ENCODE measurements around the gene ZCCHC3. TPM values are rescaled to one million over a fixed set of nuclear protein-coding genes. Genes with fewer than 3 reads are reported as not detected.

ZCCHC3 gene
- total RNA-seq, 3 donors from 2014 or later: 22.5 to 26.0 (median 25.5) TPM

DNA sequence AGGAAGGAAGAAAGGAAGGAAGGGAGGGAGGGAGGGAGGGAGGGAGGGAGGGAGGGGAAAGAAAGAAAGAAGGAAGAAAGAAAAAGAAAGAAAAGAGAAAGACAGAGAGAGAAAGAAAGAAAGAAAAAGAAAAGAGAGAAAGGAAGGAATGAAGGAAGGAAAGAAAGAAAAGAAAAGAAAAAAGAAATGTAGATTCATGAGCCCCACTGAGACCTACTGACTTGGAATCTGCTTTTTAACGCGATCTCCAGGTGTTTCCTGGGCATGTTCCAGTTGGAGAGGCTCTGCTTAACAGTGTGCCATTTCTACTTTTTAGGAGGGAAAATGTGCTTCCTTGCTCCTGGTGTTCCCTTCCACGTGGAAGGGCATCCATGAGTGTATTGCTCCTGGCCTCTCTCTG lies 23.5 kb upstream of the ZCCHC3 start:
- H3K36me3 Mint-ChIP-seq (ENCODE audit: insufficient read depth): no peaks in the 10 kb centered on the region
- ATAC-seq: no peak
- no peak for DNase-seq
- no peak overlapping the region for H3K4me3 Mint-ChIP-seq
- H3K9me3 Mint-ChIP-seq: no peaks in the 10 kb centered on the region
- H3K4me1 Mint-ChIP-seq (ENCODE audit: low read depth): no peaks in the 10 kb centered on the region
- no peaks in the 10 kb centered on the region for H3K27me3 Mint-ChIP-seq (ENCODE audit: low read depth)

DNA sequence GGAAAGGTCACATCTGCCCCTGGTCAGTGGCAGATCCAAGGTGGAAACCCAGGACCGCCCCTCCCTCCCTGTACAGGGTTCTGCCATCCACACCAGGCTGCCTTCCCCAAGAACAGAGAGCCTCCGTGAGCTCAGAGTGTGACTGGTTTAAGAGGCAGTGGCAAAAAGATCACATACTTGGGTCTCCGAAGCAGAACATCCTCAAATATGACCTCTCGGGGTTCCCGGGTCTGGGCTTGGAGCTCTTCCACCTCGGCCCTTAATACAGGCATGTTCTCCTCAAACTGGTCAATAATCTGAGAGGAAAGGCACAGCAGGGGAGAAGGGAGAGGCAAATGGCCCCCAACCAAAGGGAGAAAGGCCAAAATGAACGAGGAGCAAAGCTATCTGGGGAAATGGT lies 21.6 kb upstream of the ZCCHC3 start:
- DNase-seq (no peak), ATAC-seq (no peak)
- Mint-ChIP-seq H3K27me3 (ENCODE audit: low read depth) (no peaks in the 10 kb centered on the region), H3K4me1 (ENCODE audit: low read depth) (no peaks in the 10 kb centered on the region), H3K4me3 (no peak overlapping the region), H3K36me3 (ENCODE audit: insufficient read depth) (no peaks in the 10 kb centered on the region), H3K9me3 (no peaks in the 10 kb centered on the region)

GRCh38 chr20:276620-277495 lies 20.5 kb upstream of the ZCCHC3 start:
- Mint-ChIP-seq H3K27me3 (ENCODE audit: low read depth) (no peaks in the 10 kb centered on the region), H3K4me3 (no peak overlapping the region), H3K4me1 (ENCODE audit: low read depth) (no peaks in the 10 kb centered on the region), H3K9me3 (no peaks in the 10 kb centered on the region), H3K36me3 (ENCODE audit: insufficient read depth) (no peaks in the 10 kb centered on the region)
- DNase-seq (no peak), ATAC-seq (no peak)

DNA sequence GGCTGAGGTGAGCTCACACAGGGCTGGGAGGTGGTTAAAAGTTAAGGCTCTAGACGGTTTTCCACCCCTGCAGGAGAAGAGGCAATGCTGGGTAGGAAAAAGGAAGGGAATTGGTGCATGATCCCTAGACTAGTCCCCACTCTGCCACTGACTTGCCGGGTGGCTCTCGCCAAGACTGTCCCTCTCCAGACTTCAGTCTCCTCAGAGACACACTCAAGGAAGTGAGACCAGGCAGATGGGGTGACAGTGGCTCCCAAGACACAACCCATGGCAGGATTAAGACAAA lies 19.9 kb upstream of the ZCCHC3 start:
- DNase-seq: no peak
- no peaks in the 10 kb centered on the region for H3K4me1 Mint-ChIP-seq (ENCODE audit: low read depth)
- H3K4me3 Mint-ChIP-seq: no peak overlapping the region
- no peaks in the 10 kb centered on the region for H3K9me3 Mint-ChIP-seq
- ATAC-seq: no peak
- H3K36me3 Mint-ChIP-seq (ENCODE audit: insufficient read depth): no peaks in the 10 kb centered on the region
- H3K27me3 Mint-ChIP-seq (ENCODE audit: low read depth): no peaks in the 10 kb centered on the region

- Mint-ChIP-seq H3K36me3 (ENCODE audit: insufficient read depth) (no peaks in the 10 kb centered on the region), H3K27me3 (ENCODE audit: low read depth) (no peaks in the 10 kb centered on the region), H3K4me1 (ENCODE audit: low read depth) (no peaks in the 10 kb centered on the region), H3K9me3 (no peaks in the 10 kb centered on the region), H3K4me3 (no peak overlapping the region)
- ATAC-seq (no peak), DNase-seq (no peak)
Measured at GRCh38 chr20:278181-278580, 19.2 kb upstream of the ZCCHC3 start.

GRCh38 chr20:278607-279571 lies 18.5 kb upstream of the ZCCHC3 start:
- Mint-ChIP-seq H3K27me3 (ENCODE audit: low read depth) (no peaks in the 10 kb centered on the region), H3K4me3 (no peak overlapping the region), H3K4me1 (ENCODE audit: low read depth) (no peaks in the 10 kb centered on the region), H3K36me3 (ENCODE audit: insufficient read depth) (no peaks in the 10 kb centered on the region), H3K9me3 (no peaks in the 10 kb centered on the region)
- DNase-seq (no peak), ATAC-seq (peak in 1 of 2 donors; percentile 28)

- no peak for ATAC-seq
- Mint-ChIP-seq H3K4me3 (no peak overlapping the region), H3K4me1 (ENCODE audit: low read depth) (no peaks in the 10 kb centered on the region), H3K9me3 (no peaks in the 10 kb centered on the region), H3K27me3 (ENCODE audit: low read depth) (no peaks in the 10 kb centered on the region), H3K36me3 (ENCODE audit: insufficient read depth) (no peaks in the 10 kb centered on the region)
- DNase-seq: no peak
Measured at GRCh38 chr20:284172-284571, 13.2 kb upstream of the ZCCHC3 start.

DNA sequence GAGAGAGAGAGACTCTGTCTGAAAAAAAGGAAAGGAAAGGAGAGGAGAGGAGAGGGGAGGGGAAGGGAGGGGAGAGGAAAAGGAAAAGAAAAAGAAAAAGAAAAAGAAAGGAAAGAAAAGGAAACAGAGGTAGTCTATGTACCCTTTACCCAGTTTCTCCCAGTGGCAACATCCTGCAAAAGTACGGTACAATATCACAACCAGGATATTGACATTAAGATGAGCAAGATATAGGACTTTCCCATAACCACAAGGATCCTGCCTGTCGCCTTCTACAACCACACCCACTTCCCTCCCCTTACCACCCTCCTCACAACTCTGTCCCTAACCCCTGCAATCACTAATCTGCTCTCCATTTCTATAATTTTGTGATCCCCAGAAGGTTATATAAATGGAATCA lies 10.9 kb upstream of the ZCCHC3 start:
- Mint-ChIP-seq H3K27me3 (ENCODE audit: low read depth) (no peaks in the 10 kb centered on the region), H3K4me3 (no peak overlapping the region), H3K9me3 (no peaks in the 10 kb centered on the region), H3K36me3 (ENCODE audit: insufficient read depth) (no peaks in the 10 kb centered on the region), H3K4me1 (ENCODE audit: low read depth) (peaks cover 5% of the 10 kb centered on the region)
- no peak for DNase-seq
- no peak for ATAC-seq

DNA sequence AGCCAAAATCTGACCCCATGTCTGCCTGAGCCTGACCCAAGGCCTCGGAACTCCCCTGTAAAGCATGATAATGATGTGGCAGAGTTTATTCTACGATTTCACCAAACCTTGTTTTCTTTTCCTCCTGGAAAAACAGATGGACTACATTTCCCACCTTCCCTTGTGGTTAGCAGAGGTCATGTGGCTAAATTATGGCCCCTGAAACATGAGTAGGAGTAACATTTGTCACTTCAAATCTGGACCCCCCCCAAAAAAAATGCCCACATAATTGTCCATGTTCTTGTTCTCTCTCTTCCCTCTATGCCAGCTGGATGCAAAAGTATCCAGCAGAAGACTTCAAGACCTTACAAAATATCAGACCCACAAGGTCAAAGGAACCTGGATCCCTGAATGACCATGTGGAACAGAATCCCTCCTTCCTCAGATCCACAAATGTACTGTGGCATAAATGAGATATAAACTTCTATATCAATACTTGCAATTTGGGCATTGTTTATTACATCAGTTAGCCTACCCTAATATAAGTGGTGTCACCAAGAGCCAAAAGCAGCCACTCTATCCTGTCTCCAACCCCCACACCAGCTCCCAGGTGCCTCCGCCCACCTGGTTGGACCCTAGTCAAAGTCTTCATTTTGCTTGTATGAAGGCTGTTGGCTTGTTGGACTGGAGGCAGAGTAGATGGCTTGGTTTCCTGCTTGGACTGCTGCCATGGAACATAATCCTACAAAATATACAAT lies 8.2 kb upstream of the ZCCHC3 start:
- Mint-ChIP-seq H3K4me1 (ENCODE audit: low read depth) (peaks cover 5% of the 10 kb centered on the region), H3K9me3 (no peaks in the 10 kb centered on the region), H3K4me3 (no peak overlapping the region), H3K27me3 (ENCODE audit: low read depth) (no peaks in the 10 kb centered on the region), H3K36me3 (ENCODE audit: insufficient read depth) (no peaks in the 10 kb centered on the region)
- DNase-seq (no peak), ATAC-seq (no peak)

DNA sequence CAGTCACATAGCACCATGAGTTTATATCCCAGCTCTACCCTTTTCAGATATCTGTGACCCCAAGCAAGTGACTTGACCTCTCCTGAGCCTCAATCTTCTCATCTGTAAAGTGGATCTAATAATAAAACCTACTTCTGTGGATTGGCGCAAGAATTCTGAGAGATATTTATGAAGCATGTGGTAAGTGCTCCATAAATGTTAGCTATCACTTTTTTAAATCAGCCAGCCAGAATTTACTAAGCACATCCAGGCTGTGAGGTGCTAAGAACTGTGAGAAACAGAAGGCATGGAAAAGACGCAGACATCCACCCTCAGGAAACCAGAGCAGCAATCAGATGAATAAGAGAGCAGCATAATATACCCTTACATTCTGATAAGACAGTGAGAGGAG lies 7.7 kb upstream of the ZCCHC3 start:
- Mint-ChIP-seq H3K9me3 (no peaks in the 10 kb centered on the region), H3K4me1 (ENCODE audit: low read depth) (peaks cover 5% of the 10 kb centered on the region), H3K4me3 (no peak overlapping the region), H3K36me3 (ENCODE audit: insufficient read depth) (no peaks in the 10 kb centered on the region), H3K27me3 (ENCODE audit: low read depth) (no peaks in the 10 kb centered on the region)
- peak in 1 of 2 donors; percentile 6 for ATAC-seq
- no peak for DNase-seq

- no peaks in the 10 kb centered on the region for H3K36me3 Mint-ChIP-seq (ENCODE audit: insufficient read depth)
- DNase-seq: peak; percentile 80
- H3K27me3 Mint-ChIP-seq (ENCODE audit: low read depth): no peaks in the 10 kb centered on the region
- H3K4me1 Mint-ChIP-seq (ENCODE audit: low read depth): peaks cover 5% of the 10 kb centered on the region
- ATAC-seq: peak; percentile 92 to 93
- no peak within 1 kb of the TSS for H3K4me3 Mint-ChIP-seq
- H3K9me3 Mint-ChIP-seq: no peaks in the 10 kb centered on the region
Measured at GRCh38 chr20:290084-290831, 7.1 kb upstream of the ZCCHC3 start, which contains the start of gene C20orf96. Gene C20orf96 (minus strand): TSS chr20:290750. CDS start chr20:290610, 140 bp downstream.

GRCh38 chr20:294602-295001 lies 2.8 kb upstream of the ZCCHC3 start:
- peaks cover 23% of the 10 kb centered on the region for H3K4me1 Mint-ChIP-seq (ENCODE audit: low read depth)
- no peak for ATAC-seq
- no peaks in the 10 kb centered on the region for H3K9me3 Mint-ChIP-seq
- H3K4me3 Mint-ChIP-seq: no peak overlapping the region
- DNase-seq: no peak
- H3K27me3 Mint-ChIP-seq (ENCODE audit: low read depth): no peaks in the 10 kb centered on the region
- peaks cover 13% of the 10 kb centered on the region for H3K36me3 Mint-ChIP-seq (ENCODE audit: insufficient read depth)

DNA sequence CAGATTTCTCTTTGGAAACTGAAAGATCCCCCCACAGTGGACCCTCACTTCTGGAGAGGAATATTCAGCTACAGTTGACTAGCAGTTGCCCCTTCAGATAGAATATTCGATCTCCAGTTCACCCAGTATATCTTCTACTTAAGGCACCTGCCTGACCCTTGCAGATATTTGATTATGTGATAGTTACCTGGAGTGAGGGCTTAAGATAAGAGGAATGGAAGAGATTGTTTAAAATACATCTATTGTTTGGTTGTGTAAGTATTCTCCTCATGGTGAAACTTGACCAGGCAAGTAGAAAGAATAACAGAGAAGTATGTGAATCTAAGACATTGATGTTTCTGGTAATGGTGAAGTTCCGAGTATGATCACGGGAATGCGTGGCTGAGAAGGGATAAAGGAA lies 1.6 kb upstream of the ZCCHC3 start:
- ATAC-seq: no peak
- Mint-ChIP-seq H3K27me3 (ENCODE audit: low read depth) (no peaks in the 10 kb centered on the region), H3K36me3 (ENCODE audit: insufficient read depth) (peaks cover 17% of the 10 kb centered on the region), H3K9me3 (no peaks in the 10 kb centered on the region), H3K4me1 (ENCODE audit: low read depth) (peaks cover 29% of the 10 kb centered on the region), H3K4me3 (peak overlapping the region; percentile 98)
- DNase-seq: no peak
